Ishikawa (cell line): Measurements from ENCODE around the gene KISS1R.

Experiments used
- CEBPB ChIP-seq: IDR thresholded peaks from 2 replicates; pipeline ENCODE4 v1.6.1; 2012
- EGR1 ChIP-seq: IDR thresholded peaks from 2 replicates; pipeline ENCODE4 v1.6.1; 2012
- EP300 ChIP-seq: IDR thresholded peaks from 2 replicates; pipeline ENCODE4 v1.6.1; 2012; ENCODE audit warnings: borderline replicate concordance
- RAD21 ChIP-seq: IDR thresholded peaks from 2 replicates; pipeline ENCODE4 v1.6.1; 2012; ENCODE audit warnings: low read depth
- TAF1 ChIP-seq: IDR thresholded peaks from 2 replicates; pipeline ENCODE4 v1.6.1; 2012; ENCODE audit warnings: low read depth, mild to moderate bottlenecking
- TCF12 ChIP-seq: IDR thresholded peaks from 2 replicates; pipeline ENCODE4 v1.6.1; 2012; ENCODE audit warnings: low read depth
- TEAD4 ChIP-seq: IDR thresholded peaks from 2 replicates; pipeline ENCODE4 v1.6.1; 2012
- YY1 ChIP-seq: IDR thresholded peaks from 2 replicates; pipeline ENCODE4 v1.6.1; 2012; ENCODE audit warnings: low read depth
- TF ChIP-seq, protein P1 (sequence below): IDR thresholded peaks from 2 replicates; pipeline ENCODE4 v1.6.1; 2012
- TF ChIP-seq, protein P2 (sequence below): IDR thresholded peaks from 2 replicates; pipeline ENCODE4 v1.6.1; 2012
- TF ChIP-seq, protein P3 (sequence below): IDR thresholded peaks from 2 replicates; pipeline ENCODE4 v1.6.1; 2012; ENCODE audit warnings: low read depth, mild to moderate bottlenecking

DNA sequence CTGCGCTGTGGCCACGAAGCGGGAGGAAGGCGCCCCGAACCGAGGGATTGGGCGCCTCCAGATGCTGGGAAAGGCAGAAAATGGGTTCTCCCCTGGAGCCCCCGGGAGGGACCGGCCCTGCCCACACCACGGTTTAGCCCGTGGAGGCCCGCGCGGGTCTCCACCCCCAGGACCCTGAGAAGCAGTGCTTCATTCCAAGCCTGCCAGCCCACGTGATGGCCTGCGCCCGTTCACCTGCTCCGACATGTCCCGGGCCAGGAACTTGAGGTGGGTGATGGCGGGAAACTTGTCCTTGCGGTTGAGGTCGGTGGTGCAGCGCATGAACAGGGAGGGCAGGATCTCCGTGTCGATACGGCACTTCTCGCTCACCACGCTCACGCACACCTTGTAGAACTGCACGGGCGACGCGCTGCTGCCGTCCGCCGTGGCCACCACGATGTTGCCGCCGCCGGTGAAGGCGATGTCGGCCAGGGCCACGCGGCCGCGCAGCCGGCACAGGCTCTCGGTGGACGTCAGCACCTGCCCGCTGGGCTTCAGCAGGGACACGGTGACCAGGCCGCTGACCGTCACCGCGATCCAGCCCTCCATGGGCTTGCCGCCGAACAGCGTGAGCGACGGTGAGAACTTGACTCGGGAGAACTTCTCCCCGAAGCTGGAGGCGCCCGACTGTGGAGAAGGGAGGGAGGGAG, 31.5 kb upstream of the KISS1R start:
- no peak for TF ChIP-seq EP300
- TF ChIP-seq, protein P1, sequence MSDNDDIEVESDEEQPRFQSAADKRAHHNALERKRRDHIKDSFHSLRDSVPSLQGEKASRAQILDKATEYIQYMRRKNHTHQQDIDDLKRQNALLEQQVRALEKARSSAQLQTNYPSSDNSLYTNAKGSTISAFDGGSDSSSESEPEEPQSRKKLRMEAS = no peak
- no peak for TF ChIP-seq EGR1
- TF ChIP-seq, protein P2, sequence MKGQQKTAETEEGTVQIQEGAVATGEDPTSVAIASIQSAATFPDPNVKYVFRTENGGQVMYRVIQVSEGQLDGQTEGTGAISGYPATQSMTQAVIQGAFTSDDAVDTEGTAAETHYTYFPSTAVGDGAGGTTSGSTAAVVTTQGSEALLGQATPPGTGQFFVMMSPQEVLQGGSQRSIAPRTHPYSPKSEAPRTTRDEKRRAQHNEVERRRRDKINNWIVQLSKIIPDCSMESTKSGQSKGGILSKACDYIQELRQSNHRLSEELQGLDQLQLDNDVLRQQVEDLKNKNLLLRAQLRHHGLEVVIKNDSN = no peak
- no peak for TF ChIP-seq TEAD4
- TF ChIP-seq TAF1 = no peak
- no peak for TF ChIP-seq CEBPB
- TF ChIP-seq, protein P3, sequence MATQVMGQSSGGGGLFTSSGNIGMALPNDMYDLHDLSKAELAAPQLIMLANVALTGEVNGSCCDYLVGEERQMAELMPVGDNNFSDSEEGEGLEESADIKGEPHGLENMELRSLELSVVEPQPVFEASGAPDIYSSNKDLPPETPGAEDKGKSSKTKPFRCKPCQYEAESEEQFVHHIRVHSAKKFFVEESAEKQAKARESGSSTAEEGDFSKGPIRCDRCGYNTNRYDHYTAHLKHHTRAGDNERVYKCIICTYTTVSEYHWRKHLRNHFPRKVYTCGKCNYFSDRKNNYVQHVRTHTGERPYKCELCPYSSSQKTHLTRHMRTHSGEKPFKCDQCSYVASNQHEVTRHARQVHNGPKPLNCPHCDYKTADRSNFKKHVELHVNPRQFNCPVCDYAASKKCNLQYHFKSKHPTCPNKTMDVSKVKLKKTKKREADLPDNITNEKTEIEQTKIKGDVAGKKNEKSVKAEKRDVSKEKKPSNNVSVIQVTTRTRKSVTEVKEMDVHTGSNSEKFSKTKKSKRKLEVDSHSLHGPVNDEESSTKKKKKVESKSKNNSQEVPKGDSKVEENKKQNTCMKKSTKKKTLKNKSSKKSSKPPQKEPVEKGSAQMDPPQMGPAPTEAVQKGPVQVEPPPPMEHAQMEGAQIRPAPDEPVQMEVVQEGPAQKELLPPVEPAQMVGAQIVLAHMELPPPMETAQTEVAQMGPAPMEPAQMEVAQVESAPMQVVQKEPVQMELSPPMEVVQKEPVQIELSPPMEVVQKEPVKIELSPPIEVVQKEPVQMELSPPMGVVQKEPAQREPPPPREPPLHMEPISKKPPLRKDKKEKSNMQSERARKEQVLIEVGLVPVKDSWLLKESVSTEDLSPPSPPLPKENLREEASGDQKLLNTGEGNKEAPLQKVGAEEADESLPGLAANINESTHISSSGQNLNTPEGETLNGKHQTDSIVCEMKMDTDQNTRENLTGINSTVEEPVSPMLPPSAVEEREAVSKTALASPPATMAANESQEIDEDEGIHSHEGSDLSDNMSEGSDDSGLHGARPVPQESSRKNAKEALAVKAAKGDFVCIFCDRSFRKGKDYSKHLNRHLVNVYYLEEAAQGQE = no peak
- no peak for TF ChIP-seq RAD21
- TF ChIP-seq YY1 = no peak
- no peak for TF ChIP-seq TCF12
